H1 (cell line): ENCODE measurements around the gene PDLIM4. TPM values are rescaled to one million over a fixed set of nuclear protein-coding genes. Genes with fewer than 3 reads are reported as not detected.

ENCODE experiments used
- CTCF ChIA-PET: fragments of 300-600 bp; sonication (Branson Sonifier 250); formaldehyde crosslinking; loops from one replicate; lab custom pipeline; 2021; ENCODE audit not compliant: partially characterized antibody; lab: Charles Lee
- POLR2A ChIA-PET: fragments of 300-600 bp; sonication (Branson Sonifier 250); formaldehyde crosslinking; loops from one replicate; lab custom pipeline; 2021; ENCODE audit warnings: inconsistent platforms; ENCODE audit not compliant: partially characterized antibody; lab: Charles Lee
- DNase-seq, 2 experiments: peaks; one replicate each; pipeline versions ENCODE4 v3.0.0 to v3.0.0-alpha.2; 2010 to 2022; ENCODE audit warnings: low spot score in 2 of 2, low read depth in 1 of 2, mixed read lengths in 1 of 2
- FAIRE-seq: peaks from 2 replicates; lab custom pipeline; 2011; peaks lifted over from hg19 to GRCh38; lab: Jason Lieb, UNC
- H2AFZ ChIP-seq: 2 replicates; pipeline ENCODE4 v1.8.1; 2012; ENCODE audit warnings: low read length, inconsistent platforms
- H2AK5ac ChIP-seq: 2 replicates; pipeline ENCODE4 v1.6.1; 2013; ENCODE audit warnings: low read depth, low read length
- H2BK120ac ChIP-seq: replicated peaks from 2 replicates; pipeline ENCODE3; 2013; ENCODE audit warnings: low read depth, low read length, inconsistent platforms
- H2BK12ac ChIP-seq: 2 replicates; pipeline ENCODE4 v1.6.1; 2013; ENCODE audit warnings: low read depth, low read length
- H2BK15ac ChIP-seq: 2 replicates; pipeline ENCODE4 v1.6.1; 2013; ENCODE audit warnings: low read length
- H2BK20ac ChIP-seq: 2 replicates; pipeline ENCODE4 v1.6.1; 2013; ENCODE audit warnings: low read length
- H2BK5ac ChIP-seq: 2 replicates; pipeline ENCODE4 v1.6.1; 2013; ENCODE audit warnings: low read depth, low read length
- H3K14ac ChIP-seq: 2 replicates; pipeline ENCODE4 v1.6.1; 2013; ENCODE audit warnings: inconsistent platforms; ENCODE audit not compliant: insufficient read length
- H3K18ac ChIP-seq: 2 replicates; pipeline ENCODE4 v1.6.1; 2013; ENCODE audit warnings: low read length; ENCODE audit errors: extremely low read depth
- H3K23ac ChIP-seq: 2 replicates; pipeline ENCODE4 v1.6.1; 2013; ENCODE audit warnings: inconsistent platforms; ENCODE audit not compliant: insufficient read length
- H3K23me2 ChIP-seq: 2 replicates; pipeline ENCODE4 v1.6.1; 2013; ENCODE audit warnings: low read depth, low read length
- H3K27ac ChIP-seq: 2 replicates; pipeline ENCODE4 v1.6.1; 2011; ENCODE audit warnings: low read depth, low read length, inconsistent platforms
- H3K27me3 ChIP-seq, 4 experiments: replicated peaks in 1 of 4; 1 replicate in 1 of 4; 2 replicates in 3 of 4; pipeline versions ENCODE4 v1.6.1 to v1.8.1; 2011 to 2013; ENCODE audit warnings: low read length in 3 of 4, mild to moderate bottlenecking in 3 of 4, inconsistent platforms in 2 of 4, mixed read lengths in 2 of 4, moderate library complexity in 1 of 4; ENCODE audit not compliant: control insufficient read depth in 3 of 4, insufficient read depth in 3 of 4; ENCODE audit errors: extremely low read depth in 1 of 4
- H3K36me3 ChIP-seq, 4 experiments: 2 replicates each; pipeline versions ENCODE4 v1.6.1 to v1.8.1; 2011 to 2013; ENCODE audit warnings: mild to moderate bottlenecking in 4 of 4, low read length in 3 of 4, moderate library complexity in 2 of 4, control low read depth in 1 of 4, inconsistent platforms in 1 of 4; ENCODE audit not compliant: insufficient read depth in 4 of 4, control insufficient read depth in 2 of 4
- H3K4ac ChIP-seq: replicated peaks from 2 replicates; pipeline ENCODE3; 2013; ENCODE audit warnings: low read length, low read depth, mixed read lengths, inconsistent platforms; ENCODE audit not compliant: insufficient read length
- H3K4me1 ChIP-seq, 4 experiments: replicated peaks in 1 of 4; 1 replicate in 1 of 4; 2 replicates in 3 of 4; pipeline versions ENCODE4 v1.6.1 to v1.8.1; 2011 to 2013; ENCODE audit warnings: low read length in 3 of 4, inconsistent platforms in 2 of 4, mixed read lengths in 1 of 4; ENCODE audit not compliant: insufficient read depth in 4 of 4, control insufficient read depth in 3 of 4
- H3K4me2 ChIP-seq, 2 experiments: 2 replicates each; pipeline versions ENCODE4 v1.6.1 to v1.8.1; 2011 to 2013; ENCODE audit warnings: low read depth in 2 of 2, low read length in 2 of 2, control low read depth in 1 of 2, inconsistent platforms in 1 of 2, mild to moderate bottlenecking in 1 of 2; ENCODE audit not compliant: insufficient read depth in 1 of 2
- H3K4me3 ChIP-seq, 4 experiments: fragments of 200-600, 300-600 bp in 1 of 4; sonication (generic), shearing (Covaris generic), sonication (Bioruptor Twin) in 1 of 4; 2 replicates each; pipeline versions ENCODE4 v1.5.1 to v1.8.1; 2011 to 2016; ENCODE audit warnings: low read length in 4 of 4, low read depth in 3 of 4, control low read depth in 2 of 4, inconsistent platforms in 2 of 4, mild to moderate bottlenecking in 2 of 4, mixed read lengths in 1 of 4, moderate library complexity in 1 of 4; ENCODE audit not compliant: insufficient read depth in 2 of 4; ENCODE audit errors: extremely low read depth in 1 of 4
- H3K56ac ChIP-seq: replicated peaks from 2 replicates; pipeline ENCODE3; 2013; ENCODE audit warnings: low read depth, mild to moderate bottlenecking, mixed read lengths, low read length, inconsistent platforms; ENCODE audit not compliant: insufficient read length
- H3K79me1 ChIP-seq: 2 replicates; pipeline ENCODE4 v1.6.1; 2013; ENCODE audit warnings: low read depth, low read length, control low read depth
- H3K79me2 ChIP-seq, 2 experiments: 2 replicates each; pipeline versions ENCODE4 v1.6.1 to v1.8.1; 2012 to 2013; ENCODE audit warnings: low read length in 2 of 2, mild to moderate bottlenecking in 2 of 2, inconsistent platforms in 1 of 2; ENCODE audit not compliant: insufficient read depth in 2 of 2, control insufficient read depth in 1 of 2
- H3K9ac ChIP-seq, 4 experiments: replicated peaks in 1 of 4; 1 replicate in 1 of 4; 2 replicates in 3 of 4; pipeline versions ENCODE4 v1.6.1 to v1.8.1; 2011 to 2013; ENCODE audit warnings: low read depth in 3 of 4, low read length in 3 of 4, control low read depth in 2 of 4, mild to moderate bottlenecking in 2 of 4, moderate library complexity in 2 of 4, inconsistent platforms in 1 of 4; ENCODE audit errors: extremely low read depth in 1 of 4
- H3K9me3 ChIP-seq, 2 experiments: 2 replicates each; pipeline versions ENCODE4 v1.6.1 to v1.8.1; 2012 to 2013; ENCODE audit warnings: mild to moderate bottlenecking in 2 of 2, moderate library complexity in 2 of 2, control low read depth in 1 of 2, inconsistent platforms in 1 of 2, low read depth in 1 of 2, low read length in 1 of 2, mixed read lengths in 1 of 2; ENCODE audit not compliant: insufficient read depth in 2 of 2
- H4K20me1 ChIP-seq, 2 experiments: replicated peaks in 1 of 2; 2 replicates each; pipeline versions ENCODE3 to v1.8.1; 2011 to 2013; ENCODE audit warnings: inconsistent platforms in 2 of 2, low read length in 2 of 2, mild to moderate bottlenecking in 1 of 2; ENCODE audit not compliant: insufficient read depth in 2 of 2, control insufficient read depth in 1 of 2
- H4K5ac ChIP-seq: 2 replicates; pipeline ENCODE4 v1.6.1; 2013; ENCODE audit warnings: low read length, low read depth, mixed read lengths, inconsistent platforms; ENCODE audit not compliant: insufficient read length
- H4K8ac ChIP-seq: 2 replicates; pipeline ENCODE4 v1.8.0; 2013; ENCODE audit warnings: mild to moderate bottlenecking, moderate library complexity, low read length, inconsistent platforms; ENCODE audit not compliant: insufficient read depth; ENCODE audit errors: extremely low read depth
- H4K91ac ChIP-seq: replicated peaks from 2 replicates; pipeline ENCODE3; 2013; ENCODE audit warnings: low read length, mixed read lengths, inconsistent platforms; ENCODE audit not compliant: insufficient read length
- ATF3 ChIP-seq: IDR thresholded peaks from 2 replicates; pipeline ENCODE4 v1.6.1; 2011; ENCODE audit warnings: low read depth, mild to moderate bottlenecking, low read length; ENCODE audit not compliant: insufficient read depth
- EZH2 ChIP-seq: fragments of 200-600 bp; sonication (generic); IDR thresholded peaks from 2 replicates; pipeline ENCODE4 v1.7.1; 2012; ENCODE audit warnings: low read depth, mild to moderate bottlenecking, moderate library complexity, low read length, inconsistent platforms; ENCODE audit not compliant: severe bottlenecking
- GABPA ChIP-seq: IDR thresholded peaks from 2 replicates; pipeline ENCODE4 v1.6.1; 2011; ENCODE audit warnings: mild to moderate bottlenecking, low read length, moderate library complexity, borderline replicate concordance; ENCODE audit not compliant: insufficient read depth
- JUN ChIP-seq: IDR thresholded peaks from 2 replicates; pipeline ENCODE4 v1.6.1; 2011; ENCODE audit warnings: low read depth, mild to moderate bottlenecking, improper control_type of control experiment, low read length
- MAX ChIP-seq: IDR thresholded peaks from 2 replicates; pipeline ENCODE4 v1.6.1; 2012; ENCODE audit warnings: inconsistent platforms
- RBBP5 ChIP-seq: IDR thresholded peaks from 2 replicates; pipeline ENCODE4 v1.7.1; 2012; ENCODE audit warnings: low read depth, mild to moderate bottlenecking, inconsistent platforms, low read length, moderate library complexity, borderline replicate concordance
- SP2 ChIP-seq: IDR thresholded peaks from 2 replicates; pipeline ENCODE4 v1.6.1; 2012; ENCODE audit warnings: mild to moderate bottlenecking, low read length, inconsistent platforms
- SUZ12 ChIP-seq: fragments of 200-600 bp; sonication (generic); IDR thresholded peaks from 2 replicates; pipeline ENCODE4 v1.6.1; 2012; ENCODE audit warnings: mild to moderate bottlenecking, inconsistent platforms, low read length, moderate library complexity, mixed read lengths
- WGBS, 2 experiments: shearing (Covaris generic) in 1 of 2; methylation state at CpG; one replicate each; pipeline versions ENCODE4 v1.1.6 to v1.1.7; 2013 to 2015; ENCODE audit warnings: low lambda C conversion rate in 2 of 2, mixed read lengths in 2 of 2, inconsistent platforms in 1 of 2, low coverage in 1 of 2, missing lambda C conversion rate in 1 of 2; ENCODE audit not compliant: insufficient replicate concordance in 2 of 2, insufficient coverage in 1 of 2, insufficient read length in 1 of 2; ENCODE audit errors: extremely low coverage in 1 of 2, missing lambda C conversion rate in 1 of 2; 5-methylcytosine and 5-hydroxymethylcytosine counted together
- polyA plus RNA-seq, 7 experiments: library from polyadenylated mRNA; depleted of rRNA in 3 of 7; stranded (reverse) in 5 of 7; unstranded in 2 of 7; fragments of >200 nt in 5 of 7; fragments of 200-250 nt in 2 of 7; gene quantifications; 1 replicate in 5 of 7; 2 replicates in 1 of 7; 4 replicates in 1 of 7; pipeline versions ENCODE4 v1.2.1 to v1.2.3, GENCODE V29; 2011 to 2013; ENCODE audit warnings: missing spikeins in 2 of 7, mixed read lengths in 2 of 7
- total RNA-seq: library from RNA; stranded (reverse); fragmentation: NEBNext Ultra II Directional; extraction: Animal tissue kit (Norgen Biotek cat#: 25700); gene quantifications from 2 replicates; pipeline ENCODE4 v1.2.1, GENCODE V29; 2021
- TF ChIP-seq, protein P1 (sequence below): IDR thresholded peaks from 2 replicates; pipeline ENCODE4 v1.6.1; 2011; ENCODE audit warnings: low read length, improper control_type of control experiment

PDLIM4 gene
- total and polyA plus RNA-seq, 2 of the 8 experiments (the other 6 are each of a cell fraction or from before 2014, with no cell fraction given) = 10.7 to 29.1 TPM

GRCh38 chr5:132313961-132314432 lies 56.5 kb downstream of the PDLIM4 start:
- Histone ChIP-seq H3K27ac (no peak overlapping the region), H2BK20ac (no peak overlapping the region), H4K20me1 (no peaks in the 10 kb centered on the region), H3K23ac (no peak overlapping the region), H3K9ac (no peak overlapping the region), H3K79me2 (no peaks in the 10 kb centered on the region), H3K4ac (no peak overlapping the region), H4K91ac (no peak overlapping the region), H3K56ac (no peak overlapping the region), H2BK5ac (no peak overlapping the region), H2BK120ac (no peak overlapping the region), H3K4me3 (no peak overlapping the region), H2AK5ac (no peak overlapping the region), H3K9me3 (no peaks in the 10 kb centered on the region; a peak in 1 of 4 replicates), H3K14ac (no peak overlapping the region), H3K4me2 (no peak overlapping the region), H2BK12ac (no peak overlapping the region), H3K23me2 (no peaks in the 10 kb centered on the region), H3K36me3 (no peaks in the 10 kb centered on the region), H4K8ac (no peak overlapping the region), H2BK15ac (no peak overlapping the region), H3K27me3 (no peaks in the 10 kb centered on the region; a peak in 1 of 7 replicates), H3K4me1 (0 out of 7 replicates have a peak, but pooled peaks cover 0 to 2% (median 0%) of the 10 kb centered on the region in 4 experiments), H3K79me1 (no peaks in the 10 kb centered on the region), H4K5ac (no peak overlapping the region), H3K18ac (no peak overlapping the region), H2AFZ (no peak overlapping the region)
- TF ChIP-seq JUN (no peak), SUZ12 (no peak), RBBP5 (no peak), ATF3 (no peak), EZH2 (no peak), SP2 (no peak), MAX (no peak), GABPA (no peak)
- TF ChIP-seq, protein P1, sequence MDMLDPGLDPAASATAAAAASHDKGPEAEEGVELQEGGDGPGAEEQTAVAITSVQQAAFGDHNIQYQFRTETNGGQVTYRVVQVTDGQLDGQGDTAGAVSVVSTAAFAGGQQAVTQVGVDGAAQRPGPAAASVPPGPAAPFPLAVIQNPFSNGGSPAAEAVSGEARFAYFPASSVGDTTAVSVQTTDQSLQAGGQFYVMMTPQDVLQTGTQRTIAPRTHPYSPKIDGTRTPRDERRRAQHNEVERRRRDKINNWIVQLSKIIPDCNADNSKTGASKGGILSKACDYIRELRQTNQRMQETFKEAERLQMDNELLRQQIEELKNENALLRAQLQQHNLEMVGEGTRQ = no peak
- DNase-seq (no peak), FAIRE-seq (no peak)
- WGBS, 2 experiments = 81% methylated on average over 2 of the region's 2 CpGs; no CpG with 5 or more reads in 1 of the 2 experiments
- ChIA-PET POLR2A (no interaction called here), CTCF (interaction anchor here (0.6 to 1.5 kb wide), 4 partner anchors 12 to 75 kb away, joined by 3 to 7 read pairs (median 4); no protein-coding TSS in a partner anchor)
